ENCODE results near the gene RPRML. TPM values are rescaled to one million over a fixed set of nuclear protein-coding genes. Genes with fewer than 3 reads are reported as not detected.
"Not testable (repeated sequence)": the region's sequence is repeated elsewhere in the genome, so short reads cannot be mapped to it uniquely, and the experiment has no call there.

The RPRML gene
- total and polyA plus RNA-seq, 2 donors (not counting 1 experiment from before 2014, with no cell fraction given): not detected

DNA sequence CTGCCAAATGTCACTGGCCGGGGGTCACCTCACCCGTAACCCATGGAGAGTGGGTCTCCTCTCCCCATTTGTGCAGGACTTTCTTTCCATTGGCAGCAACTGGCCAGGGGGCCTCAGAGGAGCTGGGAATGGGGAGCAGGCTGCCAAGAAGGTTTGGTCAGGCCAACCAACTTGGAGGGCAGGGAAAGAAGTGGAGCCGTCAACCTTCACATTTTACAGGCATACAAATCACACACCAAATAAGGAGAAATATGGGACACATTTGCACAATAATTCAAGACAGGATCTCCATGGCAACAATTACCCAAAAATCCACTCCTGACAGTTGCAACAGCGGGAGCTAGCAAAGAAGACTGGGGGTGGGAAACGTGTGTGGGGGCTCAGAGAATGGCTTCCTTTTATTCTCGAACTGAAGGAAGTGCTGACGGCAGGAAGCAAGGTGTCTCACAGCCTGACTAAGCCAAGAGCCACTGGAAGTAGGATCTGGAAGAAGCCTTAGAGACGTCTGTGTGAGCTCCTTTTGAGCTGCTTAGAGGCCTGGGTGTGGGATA, 20.9 kb downstream of the RPRML start:
- H2AFZ ChIP-seq (ENCODE audit: low read length): no peak overlapping the region
- no peak overlapping the region for H3K9ac ChIP-seq (ENCODE audit: insufficient read depth, low read length)
- no peaks in the 10 kb centered on the region for H3K79me2 ChIP-seq (ENCODE audit: control insufficient read depth, insufficient read depth, low read length)
- TF ChIP-seq EZH2 (IDR thresholded peaks at IDR 0.05; ENCODE audit: low read length, missing control alignments) (no peak), CTCF (conservative IDR thresholded peaks at IDR 0.05 in 1 of 2, IDR thresholded peaks at IDR 0.05 in 1 of 2; ENCODE audit: low read depth in 1 of 2, low read length in 2 of 2) (no peak)
- peaks cover 4% of the 10 kb centered on the region for H3K4me1 ChIP-seq (ENCODE audit: control insufficient read depth, extremely low read depth, insufficient read depth, low read length)
- no peak overlapping the region for H3K4me2 ChIP-seq (ENCODE audit: extremely low read depth, insufficient read depth, low read length)
- DNase-seq (ENCODE audit: low read depth in 2 of 2): no peak
- H3K4me3 ChIP-seq (replicated peaks in 1 of 4; ENCODE audit: control extremely low read depth in 1 of 4, insufficient read depth in 1 of 4, low read depth in 3 of 4, low read length in 4 of 4): no peak overlapping the region
- H3K36me3 ChIP-seq (ENCODE audit: control insufficient read depth, insufficient read depth, low read length): no peaks in the 10 kb centered on the region
- H4K20me1 ChIP-seq (ENCODE audit: control insufficient read depth, extremely low read depth, insufficient read depth, low read length): no peaks in the 10 kb centered on the region
- peaks cover 19% of the 10 kb centered on the region for H3K27me3 ChIP-seq (ENCODE audit: control insufficient read depth, insufficient read depth, low read length)
- H3K9me3 ChIP-seq (ENCODE audit: control insufficient read depth, insufficient read depth, low read depth, low read length): no peaks in the 10 kb centered on the region
- no peak overlapping the region for H3K27ac ChIP-seq (ENCODE audit: insufficient read depth, low read length)

DNA sequence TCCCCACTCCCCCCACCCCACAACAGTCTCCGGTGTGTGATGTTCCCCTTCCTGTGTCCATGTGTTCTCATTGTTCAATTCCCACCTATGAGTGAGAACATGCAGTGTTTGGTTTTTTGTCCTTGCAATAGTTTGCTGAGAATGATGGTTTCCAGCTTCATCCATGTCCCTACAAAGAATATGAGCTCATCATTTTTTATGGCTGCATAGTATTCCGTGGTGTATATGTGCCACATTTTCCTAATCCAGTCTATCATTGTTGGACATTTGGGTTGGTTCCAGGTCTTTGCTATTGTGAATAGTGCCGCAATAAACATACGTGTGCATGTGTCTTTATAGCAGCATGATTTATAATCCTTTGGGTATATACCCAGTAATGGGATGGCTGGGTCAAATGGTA, 25.9 kb downstream of the RPRML start:
- not testable (repeated sequence) for H3K27ac ChIP-seq (ENCODE audit: insufficient read depth, low read length); H2AFZ ChIP-seq (ENCODE audit: low read length); H3K4me1 ChIP-seq (ENCODE audit: control insufficient read depth, extremely low read depth, insufficient read depth, low read length); H3K4me2 ChIP-seq (ENCODE audit: extremely low read depth, insufficient read depth, low read length); H3K36me3 ChIP-seq (ENCODE audit: control insufficient read depth, insufficient read depth, low read length); H3K4me3 ChIP-seq (replicated peaks in 1 of 4; ENCODE audit: control extremely low read depth in 1 of 4, insufficient read depth in 1 of 4, low read depth in 3 of 4, low read length in 4 of 4); H3K27me3 ChIP-seq (ENCODE audit: control insufficient read depth, insufficient read depth, low read length); H3K9me3 ChIP-seq (ENCODE audit: control insufficient read depth, insufficient read depth, low read depth, low read length); H3K9ac ChIP-seq (ENCODE audit: insufficient read depth, low read length); H3K79me2 ChIP-seq (ENCODE audit: control insufficient read depth, insufficient read depth, low read length); H4K20me1 ChIP-seq (ENCODE audit: control insufficient read depth, extremely low read depth, insufficient read depth, low read length); DNase-seq (ENCODE audit: low read depth in 2 of 2)

DNA sequence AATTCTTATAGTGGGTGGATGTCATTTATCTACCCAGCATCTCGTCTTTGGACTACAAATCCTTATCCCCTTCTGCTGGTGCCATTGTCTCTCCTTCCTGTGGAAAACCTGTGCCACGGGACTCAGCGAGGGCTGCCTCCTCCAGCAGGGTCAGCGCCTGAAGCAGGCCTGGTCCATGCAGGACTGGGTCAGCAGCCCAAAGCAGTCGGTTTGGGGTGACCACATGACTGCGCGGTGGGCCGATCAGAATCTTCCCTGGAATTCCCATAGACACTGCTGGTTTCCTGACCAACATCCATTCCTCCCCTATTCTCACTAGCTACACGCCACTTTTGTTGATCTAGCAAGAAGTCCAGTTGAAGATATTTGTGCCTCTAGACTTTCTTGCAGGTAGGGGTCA, 26.9 kb downstream of the RPRML start:
- Histone ChIP-seq H3K4me1 (ENCODE audit: control insufficient read depth, extremely low read depth, insufficient read depth, low read length) (no peaks in the 10 kb centered on the region), H3K27ac (ENCODE audit: insufficient read depth, low read length) (no peak overlapping the region)
- TF ChIP-seq CTCF (conservative IDR thresholded peaks at IDR 0.05 in 1 of 2, IDR thresholded peaks at IDR 0.05 in 1 of 2; ENCODE audit: low read depth in 1 of 2, low read length in 2 of 2): no peak
- TF ChIP-seq EZH2 (IDR thresholded peaks at IDR 0.05; ENCODE audit: low read length, missing control alignments): no peak

More for the DNA sequence above, 26.9 kb downstream of the RPRML start:
- H3K9ac ChIP-seq (ENCODE audit: insufficient read depth, low read length): no peak overlapping the region
- H3K27me3 ChIP-seq (ENCODE audit: control insufficient read depth, insufficient read depth, low read length): peaks cover 7% of the 10 kb centered on the region
- no peak for DNase-seq (ENCODE audit: low read depth in 2 of 2)
- H2AFZ ChIP-seq (ENCODE audit: low read length): no peak overlapping the region
- H4K20me1 ChIP-seq (ENCODE audit: control insufficient read depth, extremely low read depth, insufficient read depth, low read length): no peaks in the 10 kb centered on the region
- H3K79me2 ChIP-seq (ENCODE audit: control insufficient read depth, insufficient read depth, low read length): no peaks in the 10 kb centered on the region
- no peaks in the 10 kb centered on the region for H3K36me3 ChIP-seq (ENCODE audit: control insufficient read depth, insufficient read depth, low read length)
- no peaks in the 10 kb centered on the region for H3K9me3 ChIP-seq (ENCODE audit: control insufficient read depth, insufficient read depth, low read depth, low read length)
- no peak overlapping the region for H3K4me2 ChIP-seq (ENCODE audit: extremely low read depth, insufficient read depth, low read length)
- H3K4me3 ChIP-seq (replicated peaks in 1 of 4; ENCODE audit: control extremely low read depth in 1 of 4, insufficient read depth in 1 of 4, low read depth in 3 of 4, low read length in 4 of 4): no peak overlapping the region
